Testis (tissue), 3 donors: ENCODE measurements around the gene CLN5. TPM values are rescaled to one million over a fixed set of nuclear protein-coding genes. Genes with fewer than 3 reads are reported as not detected.

Experiments
- DNase-seq: peaks from one replicate; pipeline ENCODE4 v3.0.0-alpha.2; 2019
- H3K27ac ChIP-seq, 2 donors: fragments of 200-600 bp; sonication (generic); one replicate each; pipeline ENCODE4 v1.5.1; 2019
- H3K27me3 ChIP-seq: fragments of 200-600 bp; sonication (generic); one replicate; pipeline ENCODE4 v1.5.1; 2019
- H3K36me3 ChIP-seq: fragments of 200-600 bp; sonication (generic); one replicate; pipeline ENCODE4 v1.5.1; 2017; ENCODE audit warnings: low read depth; ENCODE audit errors: missing control alignments
- H3K4me1 ChIP-seq: fragments of 200-600 bp; sonication (generic); one replicate; pipeline ENCODE4 v1.5.1; 2019
- H3K4me3 ChIP-seq, 2 donors: fragments of 200-600 bp; sonication (generic); one replicate each; pipeline ENCODE4 v1.5.1; 2017 to 2019
- H3K9me3 ChIP-seq: fragments of 200-600 bp; sonication (generic); one replicate; pipeline ENCODE4 v1.5.1; 2017
- POLR2A ChIP-seq: fragments of 450-650 bp; IDR thresholded peaks from one replicate; pipeline ENCODE4 v1.6.1; 2017; ENCODE audit warnings: antibody characterized with exemption, mild to moderate bottlenecking, moderate library complexity
- WGBS, 2 donors: methylation state at CpG; one replicate each; pipeline ENCODE4 v1.1.5; 2018; 5-methylcytosine and 5-hydroxymethylcytosine counted together
- intact Hi-C: fragments of 100-400 bp; cut with DNase I; formaldehyde crosslinking; loops from one replicate; pipeline ENCODE4 v1.15.1; 2023; ENCODE audit warnings: low total_unique reads
- polyA plus RNA-seq: library from polyadenylated mRNA; stranded (reverse); fragments of 350-450 nt; fragmentation: Illumina TruSeq; extraction: RNeasy Lipid Tissue Mini Kit (QIAGEN cat#74804); gene quantifications from one replicate; pipeline ENCODE4 v1.2.3, GENCODE V29; 2014; ENCODE audit warnings: low read depth, low replicate concordance; ENCODE audit not compliant: insufficient read depth
- total RNA-seq, 2 donors: library from RNA; depleted of rRNA; stranded (reverse); fragments of >200 nt; gene quantifications; one replicate each; pipeline ENCODE4 v1.2.3, GENCODE V29; 2016
- TF ChIP-seq, protein P1 (sequence below), 3 experiments: fragments of 450-650 bp in 2 of 3; fragments of 200-600 bp in 1 of 3; sonication (generic) in 1 of 3; IDR thresholded peaks; one replicate each; pipeline ENCODE4 v1.5.1; 2016 to 2019; ENCODE audit warnings: antibody characterized with exemption in 3 of 3, mild to moderate bottlenecking in 2 of 3, moderate library complexity in 1 of 3

The CLN5 gene
- total and polyA plus RNA-seq, 3 donors from 2014 or later = 28.1 to 39.2 (median 30.5) TPM

DNA sequence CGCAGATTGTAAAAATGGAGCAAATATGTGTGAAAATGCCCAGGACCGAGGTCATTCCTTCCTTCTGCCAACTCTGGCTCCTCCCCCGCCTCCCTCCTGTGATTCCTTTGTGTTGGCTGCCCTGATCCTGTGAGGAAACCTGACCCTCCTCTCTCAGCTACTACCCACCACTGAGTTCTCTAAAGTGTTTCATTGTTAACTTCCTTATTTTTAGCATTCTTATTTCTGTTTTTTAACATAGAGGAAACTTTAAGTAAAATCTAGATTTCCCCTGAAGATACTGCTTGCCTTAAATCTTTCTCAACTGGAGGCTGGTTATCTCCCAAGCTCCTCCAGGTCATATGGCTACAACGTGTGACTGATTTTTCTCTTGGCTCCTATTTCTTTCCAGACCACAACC is 56.8 kb downstream of the CLN5 start:
- no peaks in the 10 kb centered on the region for H3K36me3 ChIP-seq
- intact Hi-C loops = no loop called here
- H3K4me1 ChIP-seq = no peaks in the 10 kb centered on the region
- H3K4me3 ChIP-seq = no peak overlapping the region
- H3K27me3 ChIP-seq = no peaks in the 10 kb centered on the region
- DNase-seq = peak; percentile 58
- WGBS, 2 donors = 55 to 64% methylated on average over 4 of the region's 4 CpGs
- peak overlapping the region in 1 of 2 donors; percentile 13 for H3K27ac ChIP-seq
- no peaks in the 10 kb centered on the region for H3K9me3 ChIP-seq
- no peak for TF ChIP-seq POLR2A
- TF ChIP-seq, protein P1, sequence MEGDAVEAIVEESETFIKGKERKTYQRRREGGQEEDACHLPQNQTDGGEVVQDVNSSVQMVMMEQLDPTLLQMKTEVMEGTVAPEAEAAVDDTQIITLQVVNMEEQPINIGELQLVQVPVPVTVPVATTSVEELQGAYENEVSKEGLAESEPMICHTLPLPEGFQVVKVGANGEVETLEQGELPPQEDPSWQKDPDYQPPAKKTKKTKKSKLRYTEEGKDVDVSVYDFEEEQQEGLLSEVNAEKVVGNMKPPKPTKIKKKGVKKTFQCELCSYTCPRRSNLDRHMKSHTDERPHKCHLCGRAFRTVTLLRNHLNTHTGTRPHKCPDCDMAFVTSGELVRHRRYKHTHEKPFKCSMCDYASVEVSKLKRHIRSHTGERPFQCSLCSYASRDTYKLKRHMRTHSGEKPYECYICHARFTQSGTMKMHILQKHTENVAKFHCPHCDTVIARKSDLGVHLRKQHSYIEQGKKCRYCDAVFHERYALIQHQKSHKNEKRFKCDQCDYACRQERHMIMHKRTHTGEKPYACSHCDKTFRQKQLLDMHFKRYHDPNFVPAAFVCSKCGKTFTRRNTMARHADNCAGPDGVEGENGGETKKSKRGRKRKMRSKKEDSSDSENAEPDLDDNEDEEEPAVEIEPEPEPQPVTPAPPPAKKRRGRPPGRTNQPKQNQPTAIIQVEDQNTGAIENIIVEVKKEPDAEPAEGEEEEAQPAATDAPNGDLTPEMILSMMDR (IDR thresholded peaks at IDR 0.05) = no peak

DNA sequence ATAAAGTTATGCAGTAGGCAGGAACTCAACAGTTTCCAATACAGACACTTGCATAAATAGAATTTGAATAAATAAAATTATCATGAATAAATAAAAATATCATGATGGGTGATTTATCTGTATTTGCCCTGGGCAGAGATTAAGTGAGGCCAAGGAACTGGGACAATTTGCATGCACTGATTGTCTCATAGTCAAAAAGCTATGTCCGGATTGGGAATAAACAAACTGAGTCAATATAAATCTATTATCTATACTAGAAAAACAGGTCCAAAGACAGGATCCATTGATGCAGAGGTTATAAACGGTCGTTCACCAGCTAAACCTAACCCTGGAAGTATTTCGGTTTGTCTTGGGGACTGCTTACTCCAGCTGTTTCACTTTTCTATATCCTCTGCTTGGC is 61.3 kb downstream of the CLN5 start:
- intact Hi-C loops = no loop called here
- no peaks in the 10 kb centered on the region for H3K4me1 ChIP-seq
- no peak overlapping the region for H3K27ac ChIP-seq
- 81 to 85% methylated on average over 4 of the region's 4 CpGs for WGBS, 2 donors
- no peak for DNase-seq
- H3K4me3 ChIP-seq = no peak overlapping the region
- H3K36me3 ChIP-seq = no peaks in the 10 kb centered on the region
- H3K27me3 ChIP-seq = no peaks in the 10 kb centered on the region
- TF ChIP-seq, protein P1 (IDR thresholded peaks at IDR 0.05) = no peak
- TF ChIP-seq POLR2A = no peak
- no peaks in the 10 kb centered on the region for H3K9me3 ChIP-seq

Other genes starting within 250 kb of the CLN5 start
- 100 to 1,000 TPM in 1 of 2 donors, 10 to 100 TPM in 1; 86.8 to 127 TPM for gene KCTD12, start 105.7 kb upstream of the CLN5 start, total RNA-seq
- gene KCTD12, start 105.7 kb upstream of the CLN5 start, polyA plus RNA-seq = 63.9 TPM
- under 1 TPM in 1 of 2 donors, not detected in 1; 0.12 TPM for gene ACOD1, start 43.6 kb upstream of the CLN5 start, total RNA-seq
- gene ACOD1, start 43.6 kb upstream of the CLN5 start, polyA plus RNA-seq = not detected
- 100 to 1,000 TPM in 1 of 2 donors, 10 to 100 TPM in 1; 84.0 to 111 TPM for gene FBXL3, start 35.1 kb downstream of the CLN5 start, total RNA-seq
- 51.0 TPM for gene FBXL3, start 35.1 kb downstream of the CLN5 start, polyA plus RNA-seq